Measurements from ENCODE around the gene PCDHGA4. TPM values are rescaled to one million over a fixed set of nuclear protein-coding genes. Genes with fewer than 3 reads are reported as not detected.
"Not testable (repeated sequence)": the region's sequence is repeated elsewhere in the genome, so short reads cannot be mapped to it uniquely, and the experiment has no call there.

Gene PCDHGA4
- total and polyA plus RNA-seq, 4 donors, result 0.15 to 0.92 (median 0.22) TPM

DNA sequence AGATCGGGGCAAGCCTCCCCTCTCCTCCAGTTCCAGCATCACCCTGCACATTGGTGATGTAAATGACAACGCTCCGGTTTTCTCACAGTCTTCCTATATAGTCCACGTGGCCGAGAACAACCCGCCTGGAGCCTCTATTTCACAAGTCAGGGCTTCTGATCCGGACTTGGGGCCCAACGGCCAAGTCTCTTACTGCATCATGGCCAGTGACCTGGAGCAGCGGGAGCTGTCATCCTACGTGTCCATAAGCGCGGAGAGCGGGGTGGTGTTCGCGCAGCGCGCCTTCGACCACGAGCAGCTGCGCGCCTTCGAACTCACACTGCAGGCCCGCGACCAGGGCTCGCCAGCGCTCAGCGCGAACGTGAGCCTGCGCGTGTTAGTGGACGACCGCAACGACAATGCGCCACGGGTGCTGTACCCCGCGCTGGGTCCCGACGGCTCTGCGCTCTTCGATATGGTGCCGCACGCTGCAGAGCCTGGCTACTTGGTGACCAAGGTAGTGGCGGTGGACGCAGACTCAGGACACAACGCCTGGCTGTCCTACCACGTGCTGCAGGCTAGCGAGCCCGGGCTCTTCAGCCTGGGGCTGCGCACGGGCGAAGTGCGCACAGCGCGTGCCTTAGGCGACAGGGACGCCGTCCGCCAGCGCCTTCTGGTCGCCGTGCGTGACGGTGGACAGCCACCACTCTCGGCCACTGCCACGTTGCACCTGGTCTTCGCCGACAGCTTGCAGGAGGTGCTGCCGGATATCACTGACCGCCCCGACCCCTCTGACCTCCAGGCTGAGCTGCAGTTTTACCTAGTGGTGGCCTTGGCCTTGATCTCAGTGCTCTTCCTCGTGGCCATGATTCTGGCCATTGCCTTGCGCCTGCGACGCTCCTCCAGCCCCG lies 34.6 kb downstream of the PCDHGA4 start (continued):
- TF ChIP-seq ATF3 (IDR thresholded peaks at IDR 0.05), result no peak
- no peak for TF ChIP-seq HNF4G (IDR thresholded peaks at IDR 0.05)
- TF ChIP-seq SP1 (IDR thresholded peaks at IDR 0.05), result no peak
- no peak for TF ChIP-seq HNF4A (conservative IDR thresholded peaks at IDR 0.05)
- TF ChIP-seq RXRA (IDR thresholded peaks at IDR 0.05), result no peak
- TF ChIP-seq YY1 (IDR thresholded peaks at IDR 0.05), result no peak
- no peak for TF ChIP-seq JUND (IDR thresholded peaks at IDR 0.05)
- TF ChIP-seq, protein P1, sequence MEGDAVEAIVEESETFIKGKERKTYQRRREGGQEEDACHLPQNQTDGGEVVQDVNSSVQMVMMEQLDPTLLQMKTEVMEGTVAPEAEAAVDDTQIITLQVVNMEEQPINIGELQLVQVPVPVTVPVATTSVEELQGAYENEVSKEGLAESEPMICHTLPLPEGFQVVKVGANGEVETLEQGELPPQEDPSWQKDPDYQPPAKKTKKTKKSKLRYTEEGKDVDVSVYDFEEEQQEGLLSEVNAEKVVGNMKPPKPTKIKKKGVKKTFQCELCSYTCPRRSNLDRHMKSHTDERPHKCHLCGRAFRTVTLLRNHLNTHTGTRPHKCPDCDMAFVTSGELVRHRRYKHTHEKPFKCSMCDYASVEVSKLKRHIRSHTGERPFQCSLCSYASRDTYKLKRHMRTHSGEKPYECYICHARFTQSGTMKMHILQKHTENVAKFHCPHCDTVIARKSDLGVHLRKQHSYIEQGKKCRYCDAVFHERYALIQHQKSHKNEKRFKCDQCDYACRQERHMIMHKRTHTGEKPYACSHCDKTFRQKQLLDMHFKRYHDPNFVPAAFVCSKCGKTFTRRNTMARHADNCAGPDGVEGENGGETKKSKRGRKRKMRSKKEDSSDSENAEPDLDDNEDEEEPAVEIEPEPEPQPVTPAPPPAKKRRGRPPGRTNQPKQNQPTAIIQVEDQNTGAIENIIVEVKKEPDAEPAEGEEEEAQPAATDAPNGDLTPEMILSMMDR (IDR thresholded peaks at IDR 0.05; ENCODE audit: low read depth, low read length, missing input control), result no peak
- no peak for TF ChIP-seq NR2F2 (IDR thresholded peaks at IDR 0.05)
- TF ChIP-seq EGR1 (IDR thresholded peaks at IDR 0.05; ENCODE audit: low read depth in 2 of 2), result no peak

DNA sequence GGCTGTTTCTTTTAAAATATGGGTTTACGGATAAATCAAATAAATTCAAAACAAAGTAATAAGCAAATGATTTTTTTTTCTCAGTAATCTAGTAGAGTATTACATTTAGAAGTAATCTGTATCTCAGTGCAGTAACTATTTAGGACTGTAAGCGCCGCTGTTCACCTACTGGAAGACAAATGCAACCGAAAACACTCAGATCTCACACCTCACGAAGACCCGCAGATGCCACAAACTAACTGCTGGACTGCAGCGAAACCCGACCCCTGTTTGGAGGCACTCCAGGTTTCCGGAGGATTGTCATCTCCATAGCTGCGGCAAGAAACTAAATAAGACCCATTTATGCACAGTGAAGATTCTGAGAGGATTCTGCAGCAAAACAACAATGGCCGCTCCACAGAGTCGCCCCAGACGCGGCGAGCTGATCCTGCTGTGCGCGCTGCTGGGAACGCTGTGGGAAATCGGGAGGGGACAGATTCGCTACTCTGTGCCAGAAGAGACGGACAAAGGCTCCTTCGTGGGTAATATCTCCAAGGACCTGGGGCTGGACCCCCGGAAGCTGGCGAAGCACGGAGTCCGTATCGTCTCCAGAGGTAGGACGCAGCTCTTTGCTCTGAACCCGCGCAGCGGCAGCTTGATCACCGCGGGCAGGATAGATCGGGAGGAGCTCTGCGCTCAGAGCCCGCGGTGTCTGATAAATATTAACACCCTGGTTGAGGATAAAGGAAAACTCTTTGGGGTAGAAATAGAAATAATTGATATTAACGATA lies 37.8 kb downstream of the PCDHGA4 start, which contains the start of gene PCDHGA8:
Gene PCDHGA8, plus strand, starts transcription at position 205 of the 770 bp plus-strand sequence. Its CDS starts 181 bp downstream, at position 386.
- Histone ChIP-seq H3K4me3 (ENCODE audit: low read depth in 1 of 3, low read length in 3 of 3) (peak within 1 kb of the TSS in 2 of 3 donors; percentile 51 to 69), H3K4me1 (ENCODE audit: control insufficient read depth in 4 of 4, insufficient read depth in 4 of 4, low read length in 3 of 4) (peaks cover 0 to 4% (median 0%) of the 10 kb centered on the region in 4 donors), H3K9me3 (ENCODE audit: control insufficient read depth in 4 of 4, low read length in 3 of 4) (peaks cover 37 to 81% (median 39%) of the 10 kb centered on the region in 4 donors), H3K27me3 (ENCODE audit: control insufficient read depth in 4 of 4, insufficient read depth in 4 of 4, low read length in 3 of 4) (peaks cover 0 to 4% (median 0%) of the 10 kb centered on the region in 4 donors), H3K9ac (ENCODE audit: low read depth in 1 of 2, low read length in 2 of 2) (no peak within 1 kb of the TSS), H3K36me3 (ENCODE audit: control insufficient read depth in 4 of 4, insufficient read depth in 3 of 4, low read depth in 1 of 4, low read length in 3 of 4) (peaks cover 0 to 6% (median 0%) of the 10 kb centered on the region in 4 donors), H3K27ac (ENCODE audit: low read depth in 1 of 2, low read length in 2 of 2) (no peak within 1 kb of the TSS)
- DNase-seq (ENCODE audit: low spot score), result no peak
- TF ChIP-seq ATF3 (IDR thresholded peaks at IDR 0.05), result no peak
- 33% methylated on average over 38 of the region's 38 CpGs for WGBS

GRCh38 chr5:141393267-141393666 lies 38.4 kb downstream of the PCDHGA4 start:
- H3K27me3 ChIP-seq (ENCODE audit: control insufficient read depth in 4 of 4, insufficient read depth in 4 of 4, low read length in 3 of 4), result peaks cover 0 to 4% (median 0%) of the 10 kb centered on the region in 4 donors
- H3K4me1 ChIP-seq (ENCODE audit: control insufficient read depth in 4 of 4, insufficient read depth in 4 of 4, low read length in 3 of 4), result peaks cover 0 to 2% (median 0%) of the 10 kb centered on the region in 4 donors
- H3K27ac ChIP-seq (ENCODE audit: low read depth in 1 of 2, low read length in 2 of 2), result no peak overlapping the region
- H3K36me3 ChIP-seq (ENCODE audit: control insufficient read depth in 4 of 4, insufficient read depth in 3 of 4, low read depth in 1 of 4, low read length in 3 of 4), result peaks cover 0 to 6% (median 0%) of the 10 kb centered on the region in 4 donors
- no peak for DNase-seq (ENCODE audit: low spot score)
- H3K9me3 ChIP-seq (ENCODE audit: control insufficient read depth in 4 of 4, low read length in 3 of 4), result peaks cover 36 to 78% (median 39%) of the 10 kb centered on the region in 4 donors
- peak overlapping the region in 2 of 3 donors; percentile 34 to 47 for H3K4me3 ChIP-seq (ENCODE audit: low read depth in 1 of 3, low read length in 3 of 3)
- WGBS, result 33% methylated on average over 21 of the region's 21 CpGs
- H3K9ac ChIP-seq (ENCODE audit: low read depth in 1 of 2, low read length in 2 of 2), result no peak overlapping the region
- no peak for TF ChIP-seq HNF4A (conservative IDR thresholded peaks at IDR 0.05)
- TF ChIP-seq HNF4G (IDR thresholded peaks at IDR 0.05), result no peak

- not testable (repeated sequence) for H3K27me3 ChIP-seq (ENCODE audit: control insufficient read depth in 4 of 4, insufficient read depth in 4 of 4, low read length in 3 of 4); H3K36me3 ChIP-seq (ENCODE audit: control insufficient read depth in 4 of 4, insufficient read depth in 3 of 4, low read depth in 1 of 4, low read length in 3 of 4); H3K9ac ChIP-seq (ENCODE audit: low read depth in 1 of 2, low read length in 2 of 2); H3K4me3 ChIP-seq (ENCODE audit: low read depth in 1 of 3, low read length in 3 of 3); DNase-seq (ENCODE audit: low spot score); H3K4me1 ChIP-seq (ENCODE audit: control insufficient read depth in 4 of 4, insufficient read depth in 4 of 4, low read length in 3 of 4); H3K27ac ChIP-seq (ENCODE audit: low read depth in 1 of 2, low read length in 2 of 2)
- 36% methylated on average over 44 of the region's 53 CpGs for WGBS
- peaks cover 29 to 76% (median 36%) of the 10 kb centered on the region in 4 donors for H3K9me3 ChIP-seq (ENCODE audit: control insufficient read depth in 4 of 4, low read length in 3 of 4)
Observed at GRCh38 chr5:141394401-141395187, 39.8 kb downstream of the PCDHGA4 start.

Measured in liver (tissue), 9 donors.